ENCODE measurements around the gene LAMTOR1.

The LAMTOR1 gene

DNA sequence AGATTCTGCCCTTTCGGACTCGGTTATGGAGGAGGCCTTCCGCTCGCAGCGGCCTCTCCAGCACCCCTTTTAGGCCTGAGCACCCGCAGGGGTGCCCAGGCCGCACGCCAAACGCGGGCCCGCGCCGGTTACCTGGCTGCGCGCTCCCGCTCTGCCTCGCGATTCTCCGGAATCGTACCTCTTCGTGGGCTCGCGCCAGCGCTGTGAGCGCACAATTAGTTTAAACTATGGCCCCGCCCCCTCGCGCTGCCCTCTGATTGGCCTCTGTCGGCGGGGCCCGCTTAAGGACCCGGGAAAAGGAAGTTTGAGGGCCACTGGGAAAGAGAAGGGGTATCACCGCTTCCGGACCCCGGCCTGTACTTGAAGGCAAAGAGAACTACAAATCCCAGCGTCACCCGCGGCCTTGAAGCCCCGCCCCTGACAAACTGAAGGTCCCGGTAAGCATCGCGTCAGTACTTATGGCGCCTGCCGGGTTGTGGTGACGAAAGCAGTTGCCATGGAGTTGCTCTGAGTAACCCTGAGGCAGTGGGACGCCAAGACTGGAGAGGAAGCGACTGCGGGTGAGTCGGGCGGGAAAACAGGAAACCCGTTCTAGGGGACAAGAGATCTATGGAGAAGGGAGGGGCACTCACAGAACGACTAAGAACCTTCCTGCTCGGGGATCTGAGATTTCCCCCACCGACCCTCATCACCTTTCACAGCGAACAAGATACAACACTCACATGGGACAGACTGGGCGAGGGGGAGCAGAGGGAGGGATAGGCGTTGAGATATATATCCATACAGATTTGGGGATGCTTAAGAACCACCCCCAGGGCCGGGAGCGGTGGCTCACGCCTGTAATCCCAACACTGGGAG, 22.5 kb downstream of the LAMTOR1 start, which contains the start of the genes LRRC51 and NUMA1:
LRRC51 (plus strand) TSS at position 525 of the 858 bp plus-strand sequence. CDS start 8,234 bp downstream, outside the sequence.
NUMA1 (minus strand) TSS at position 217 of the 858 bp plus-strand sequence. CDS start 44,599 bp downstream, outside the sequence.
- DNase-seq: no peak

DNA sequence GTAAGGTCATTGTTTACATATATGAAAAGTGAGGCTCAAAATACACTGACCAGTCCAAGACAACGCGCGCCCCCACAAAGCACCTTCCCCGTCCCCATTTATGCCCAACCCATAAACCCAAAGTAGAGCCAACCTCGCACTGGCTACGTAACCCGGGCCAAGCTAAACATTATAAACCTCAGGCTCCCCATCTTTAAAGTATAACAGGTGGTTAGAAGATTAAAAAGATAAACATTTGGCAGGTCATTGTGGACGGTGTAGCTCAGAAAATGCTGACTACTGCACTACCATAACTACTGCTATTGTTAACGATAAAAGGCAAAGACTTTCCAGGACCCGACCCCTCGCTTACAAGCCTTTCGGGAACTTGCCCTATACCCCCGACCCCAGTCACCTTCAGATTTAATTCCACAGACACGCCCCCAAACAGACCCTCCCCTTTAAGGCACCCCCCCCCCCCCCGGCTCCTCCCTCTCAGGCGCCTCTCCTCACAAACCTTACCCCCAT, 23.2 kb downstream of the LAMTOR1 start:
- DNase-seq: no peak

DNA sequence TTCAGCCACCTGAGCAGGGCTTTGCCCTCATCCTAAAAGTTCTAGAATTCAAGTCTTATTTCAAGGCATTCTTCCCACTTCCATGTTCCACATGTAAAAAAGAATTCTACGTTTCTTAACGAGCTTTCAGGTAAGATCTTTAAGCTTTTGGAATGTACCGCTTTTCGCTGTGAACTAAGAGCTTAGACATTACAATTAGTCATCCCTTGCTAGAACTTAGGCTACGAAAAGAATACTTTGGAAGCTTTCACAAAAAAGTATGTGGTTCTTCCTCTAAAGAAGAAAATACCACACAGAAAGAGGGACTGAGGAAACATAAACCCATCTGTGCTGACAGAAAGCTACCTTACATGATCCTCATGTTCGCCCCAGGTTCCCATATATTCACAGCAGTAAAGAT, 24.6 kb downstream of the LAMTOR1 start:
- DNase-seq: no peak

DNA sequence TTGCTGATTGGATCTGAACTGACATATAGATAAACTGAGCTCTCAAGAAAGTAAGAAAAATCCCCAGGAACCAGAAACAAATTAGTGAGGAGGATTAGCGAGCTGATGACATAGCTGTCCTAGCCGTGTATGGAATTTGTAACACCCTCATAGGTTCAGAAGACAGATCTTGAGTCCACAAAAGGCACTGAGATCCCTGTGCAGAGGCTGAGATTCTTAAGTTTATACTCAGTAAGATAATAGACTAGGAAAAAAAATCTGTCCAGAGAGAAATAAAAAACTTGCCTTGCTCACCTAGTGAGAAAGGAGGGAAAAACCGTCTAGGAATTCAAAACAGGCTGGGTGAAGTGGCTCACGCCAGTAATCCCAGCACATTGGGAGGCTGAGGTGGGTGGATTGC, 27.3 kb downstream of the LAMTOR1 start:
- DNase-seq: no peak

DNA sequence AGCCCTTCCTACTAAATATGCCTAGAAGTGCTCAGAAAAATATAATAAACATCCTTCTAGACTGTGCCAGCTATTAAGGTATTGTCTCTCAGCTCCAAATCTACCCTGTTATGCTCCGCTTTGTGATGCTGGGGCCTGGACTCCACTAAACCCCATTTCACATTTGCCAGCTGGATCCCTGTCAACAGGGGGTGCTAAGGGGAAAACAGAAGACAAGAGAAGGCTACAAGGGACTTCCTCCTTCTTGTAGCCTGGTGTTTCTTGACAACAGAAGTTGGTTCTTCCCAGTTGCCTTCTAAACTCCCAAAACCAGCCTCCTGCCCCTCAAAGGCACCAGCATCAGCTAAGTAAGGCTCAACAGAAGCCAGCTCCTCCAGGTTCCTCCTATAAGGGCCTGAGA, 28.0 kb downstream of the LAMTOR1 start:
- DNase-seq: no peak

DNA sequence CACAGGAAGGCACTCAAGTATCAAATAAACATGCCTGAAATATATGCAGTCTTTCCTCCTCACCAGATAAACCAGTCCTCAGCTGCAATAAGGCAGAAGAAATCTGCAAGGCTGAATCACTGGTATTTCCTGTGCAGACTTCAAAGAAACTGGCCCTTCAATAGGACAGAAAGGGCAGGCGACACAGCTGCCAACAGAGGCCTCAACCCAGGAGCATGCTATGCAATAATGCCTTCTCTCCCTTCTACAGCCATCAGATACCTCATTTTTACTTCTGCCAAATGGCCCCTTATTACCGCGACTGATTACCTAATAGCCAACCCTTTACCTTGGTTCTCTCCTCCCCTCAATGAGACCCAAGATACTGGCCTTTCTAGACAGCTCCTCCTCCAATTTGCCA, 30.7 kb downstream of the LAMTOR1 start:
- DNase-seq: no peak

DNA sequence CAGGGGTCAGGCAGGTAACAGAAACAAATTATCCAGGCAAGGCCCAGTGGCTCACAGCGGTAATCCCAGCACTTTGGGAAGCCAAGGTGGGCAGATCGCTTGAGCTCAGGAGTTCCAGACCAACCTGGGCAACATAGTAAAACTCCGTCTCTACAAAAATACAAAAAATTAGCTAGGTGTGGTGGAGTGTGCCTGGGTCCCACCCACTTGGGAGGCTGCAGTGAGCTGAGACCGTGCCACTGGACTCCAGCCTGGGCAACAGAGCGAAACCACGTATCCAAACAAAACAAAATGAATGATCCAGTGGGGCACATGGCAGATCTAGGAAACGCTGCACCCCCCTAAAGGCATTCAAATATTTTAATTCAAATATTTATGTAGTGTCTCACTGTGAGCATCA, 32.6 kb downstream of the LAMTOR1 start:
- DNase-seq: no peak

DNA sequence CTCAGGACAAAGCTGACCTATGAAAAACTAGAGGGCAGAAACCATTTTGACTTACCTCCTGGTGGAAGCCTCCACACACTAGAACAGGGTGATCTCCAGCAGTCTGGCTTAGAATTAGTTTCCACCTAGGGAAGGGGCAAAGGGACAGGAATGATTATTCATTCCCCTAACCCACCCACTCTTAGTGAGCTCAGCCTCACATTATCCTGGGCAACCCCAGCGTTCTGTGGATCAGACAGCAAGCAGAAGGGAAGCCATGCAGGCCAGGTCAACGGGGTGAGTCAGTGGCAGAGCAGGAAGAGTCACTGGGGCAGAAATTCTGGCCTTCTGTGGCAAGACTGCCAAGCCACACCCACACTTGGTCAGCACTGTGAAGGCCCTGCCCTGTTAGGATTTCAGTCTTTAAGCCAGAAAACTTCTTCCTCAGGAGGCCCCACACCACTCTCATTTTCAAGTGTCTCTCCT, 33.3 kb downstream of the LAMTOR1 start:
- no peak for DNase-seq

DNA sequence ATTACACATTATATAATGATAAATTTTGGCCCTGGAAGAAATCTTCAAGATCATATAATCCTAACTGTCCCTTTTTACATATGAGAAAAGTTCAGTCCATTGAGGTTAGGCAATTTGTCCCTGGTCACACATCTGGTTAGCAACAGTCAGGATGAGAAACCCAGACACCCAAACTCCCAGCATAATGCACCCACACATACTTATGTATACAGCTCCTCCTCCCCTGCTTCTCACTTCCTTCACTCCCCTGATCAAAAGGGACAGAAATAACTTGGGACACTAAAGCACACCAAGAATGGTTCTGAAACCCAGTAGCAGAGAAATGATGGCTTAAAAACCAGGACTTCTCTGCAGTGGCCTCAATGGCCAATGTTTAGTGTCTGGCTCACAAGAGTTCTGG, 33.9 kb downstream of the LAMTOR1 start:
- DNase-seq: no peak

DNA sequence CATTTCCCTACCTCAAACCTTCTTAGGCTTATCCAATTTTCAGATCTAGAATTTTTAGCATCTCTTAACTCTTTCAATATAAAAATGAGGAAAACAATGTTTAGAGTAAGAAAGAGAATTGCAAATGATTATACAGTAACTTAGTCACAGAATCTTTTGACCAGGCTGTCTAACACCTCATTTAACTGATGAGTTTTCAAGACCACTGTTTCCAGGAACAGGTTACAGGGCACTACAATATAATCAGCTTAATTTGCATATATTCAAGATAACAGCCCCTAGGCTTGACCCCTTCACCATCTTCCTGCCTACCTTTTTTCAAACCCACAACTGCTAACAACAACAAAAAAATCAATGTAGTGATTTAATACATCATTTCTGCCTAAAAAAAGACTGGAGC, 35.4 kb downstream of the LAMTOR1 start:
- DNase-seq: no peak

DNA sequence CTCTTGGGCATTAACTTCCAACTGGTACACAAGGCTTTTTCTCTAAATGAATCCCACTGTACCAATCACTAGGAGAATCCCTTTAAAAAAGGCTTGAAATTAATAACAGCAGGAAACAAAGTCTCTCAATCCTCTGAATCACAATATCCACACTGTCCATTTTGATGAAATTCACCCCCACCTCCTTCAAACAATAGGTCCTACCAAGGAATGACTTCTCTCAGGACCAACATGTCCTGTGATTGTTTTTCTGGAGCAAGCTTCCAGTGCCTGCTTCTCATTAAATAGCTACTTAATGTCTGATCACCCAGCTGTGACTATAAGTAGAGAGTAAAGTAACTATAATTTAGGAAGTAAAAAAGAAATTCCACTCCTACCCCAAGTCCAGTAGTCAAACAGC, 35.8 kb downstream of the LAMTOR1 start:
- no peak for DNase-seq

DNA sequence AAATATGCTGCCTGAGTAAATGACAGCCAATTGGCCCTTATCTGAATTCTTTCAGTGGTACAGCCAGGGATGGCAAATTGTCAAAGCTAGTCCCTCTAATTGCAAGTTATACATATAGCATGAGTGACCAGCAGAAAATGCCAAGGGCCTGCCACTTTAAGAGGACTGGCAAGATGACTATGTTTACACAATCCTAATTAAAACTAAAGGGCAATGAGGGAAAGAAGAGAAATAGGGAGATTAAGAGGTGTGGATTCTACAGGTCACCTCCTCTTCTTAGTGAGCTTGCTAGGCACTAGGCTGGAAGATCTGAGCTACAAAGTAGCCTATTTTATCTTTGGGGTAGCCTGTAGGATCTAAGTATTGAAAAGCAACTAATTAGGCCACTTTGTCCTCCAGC, 36.2 kb downstream of the LAMTOR1 start:
- no peak for DNase-seq

DNA sequence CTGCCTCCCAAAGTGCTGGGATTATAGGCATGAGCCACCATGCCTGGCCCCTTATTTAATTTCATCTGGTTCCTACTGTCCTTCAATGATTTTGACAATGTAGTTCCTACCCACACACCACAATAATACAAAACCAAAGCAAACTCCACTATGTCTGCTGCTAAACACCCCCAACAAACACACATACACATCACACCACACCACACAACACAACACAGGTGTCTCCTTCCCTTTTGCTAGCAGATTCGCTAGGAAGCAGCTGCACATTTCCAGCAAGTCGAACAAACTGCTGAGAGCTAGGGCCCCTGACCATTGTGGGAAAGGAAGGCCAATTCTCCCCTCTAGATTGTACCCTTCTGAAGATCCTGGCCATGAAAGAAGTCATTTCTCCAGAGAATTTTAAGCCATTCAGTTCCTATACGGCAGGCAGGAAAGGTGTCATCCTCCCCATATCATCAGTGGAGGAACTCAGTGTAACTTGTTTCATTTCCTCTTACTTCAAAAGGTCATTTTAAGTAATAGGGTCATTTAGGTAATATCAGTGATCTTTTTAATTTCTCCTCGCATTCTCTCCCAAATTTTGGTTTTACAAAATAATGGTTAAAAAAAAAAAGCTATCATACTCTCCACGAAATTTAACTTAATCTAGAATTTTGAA, 41.2 kb downstream of the LAMTOR1 start:
- DNase-seq: no peak

DNA sequence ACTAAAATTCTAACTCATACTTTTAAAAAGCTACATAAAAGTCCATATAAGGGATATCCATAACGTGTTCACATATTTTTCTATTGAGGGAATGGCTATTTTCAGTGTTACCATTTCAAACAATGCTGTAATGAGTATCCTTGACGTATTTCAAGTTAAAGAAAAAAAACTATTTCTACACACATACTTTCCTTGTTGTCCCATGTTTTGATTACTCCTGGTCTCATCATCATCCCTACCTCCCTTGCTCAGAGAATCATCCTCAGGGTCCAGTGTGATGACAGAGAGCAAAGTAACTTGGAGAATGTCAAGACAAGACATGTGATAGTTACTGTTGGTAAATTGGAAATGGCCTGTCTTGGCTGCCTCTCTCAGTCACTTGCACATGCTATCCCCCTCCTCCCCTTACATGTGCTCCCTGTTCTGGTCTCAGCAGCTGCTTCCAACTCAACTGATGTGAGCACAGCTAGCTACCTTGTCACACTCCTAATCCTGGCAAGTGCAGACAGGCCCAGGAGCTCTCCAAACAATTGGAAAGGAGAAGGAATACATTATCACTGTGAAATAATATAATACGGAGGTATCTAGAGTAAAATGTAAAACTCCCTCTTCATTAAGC, 44.6 kb downstream of the LAMTOR1 start:
- DNase-seq: no peak

DNA sequence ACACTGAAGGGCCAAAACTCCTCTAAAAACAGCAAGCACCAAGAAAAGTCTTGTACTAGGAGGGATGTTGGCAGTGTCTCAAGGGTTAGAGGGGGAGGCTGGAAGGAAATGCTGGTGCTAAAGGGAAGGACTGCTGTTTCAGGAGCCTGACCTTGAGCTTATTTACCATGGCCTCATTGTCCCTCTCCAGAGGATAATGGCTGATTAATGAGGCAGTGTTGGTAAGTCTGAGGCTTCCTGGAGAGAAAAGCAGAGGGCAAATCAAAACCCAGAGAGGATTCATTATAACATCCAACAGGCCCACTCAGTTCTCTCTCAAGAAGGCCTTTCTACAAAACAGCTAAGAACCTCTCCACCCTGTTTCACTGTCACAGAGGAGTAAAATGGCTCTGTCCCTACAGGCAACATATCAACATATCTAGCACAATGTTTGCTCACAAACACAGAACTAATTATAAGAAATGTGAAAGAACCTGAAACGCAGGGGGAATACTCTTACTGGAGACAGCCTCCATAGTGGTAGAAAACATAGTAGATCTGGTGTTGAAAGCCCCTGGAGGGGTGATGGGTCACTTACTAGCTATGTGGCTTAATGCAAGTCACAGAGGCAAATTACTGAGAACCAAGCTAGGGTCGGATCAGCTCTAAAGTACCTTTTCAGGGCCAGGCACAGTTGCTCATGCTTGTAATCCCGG, 54.2 kb downstream of the LAMTOR1 start:
- no peak for DNase-seq

All from cortex of kidney (tissue), 1 donor.